Measurements from ENCODE around the gene DNAJC6.

The DNAJC6 gene

DNA sequence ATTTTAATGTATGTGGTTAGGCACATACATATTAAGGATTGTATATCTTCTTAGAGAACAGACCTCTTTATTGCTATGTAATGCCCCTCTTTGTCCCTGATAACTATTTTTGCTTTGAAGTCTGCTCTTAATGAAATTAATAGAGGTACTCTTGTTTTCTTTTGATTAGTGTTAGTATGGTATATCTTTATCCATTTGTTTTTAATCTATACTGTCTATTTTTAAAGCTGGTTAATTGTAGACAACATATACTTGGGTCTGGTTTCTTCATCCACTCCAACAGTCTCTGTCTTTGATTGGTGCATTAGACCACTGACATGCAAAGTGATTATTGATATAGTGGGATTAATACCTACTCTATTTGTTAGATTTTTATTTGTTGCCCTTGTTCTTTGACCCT, 147.1 kb downstream of the DNAJC6 start:
- TF ChIP-seq, protein P1, sequence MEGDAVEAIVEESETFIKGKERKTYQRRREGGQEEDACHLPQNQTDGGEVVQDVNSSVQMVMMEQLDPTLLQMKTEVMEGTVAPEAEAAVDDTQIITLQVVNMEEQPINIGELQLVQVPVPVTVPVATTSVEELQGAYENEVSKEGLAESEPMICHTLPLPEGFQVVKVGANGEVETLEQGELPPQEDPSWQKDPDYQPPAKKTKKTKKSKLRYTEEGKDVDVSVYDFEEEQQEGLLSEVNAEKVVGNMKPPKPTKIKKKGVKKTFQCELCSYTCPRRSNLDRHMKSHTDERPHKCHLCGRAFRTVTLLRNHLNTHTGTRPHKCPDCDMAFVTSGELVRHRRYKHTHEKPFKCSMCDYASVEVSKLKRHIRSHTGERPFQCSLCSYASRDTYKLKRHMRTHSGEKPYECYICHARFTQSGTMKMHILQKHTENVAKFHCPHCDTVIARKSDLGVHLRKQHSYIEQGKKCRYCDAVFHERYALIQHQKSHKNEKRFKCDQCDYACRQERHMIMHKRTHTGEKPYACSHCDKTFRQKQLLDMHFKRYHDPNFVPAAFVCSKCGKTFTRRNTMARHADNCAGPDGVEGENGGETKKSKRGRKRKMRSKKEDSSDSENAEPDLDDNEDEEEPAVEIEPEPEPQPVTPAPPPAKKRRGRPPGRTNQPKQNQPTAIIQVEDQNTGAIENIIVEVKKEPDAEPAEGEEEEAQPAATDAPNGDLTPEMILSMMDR (IDR thresholded peaks at IDR 0.05; ENCODE audit: borderline replicate concordance, control extremely low read depth, extremely low read depth, insufficient read depth, missing control alignments), result no peak
- DNase-seq (ENCODE audit: low spot score), result no peak
- in situ Hi-C loops (cut with MboI; ENCODE audit: low sequenced_read_pairs, unreplicated experiment), result no loop called here

DNA sequence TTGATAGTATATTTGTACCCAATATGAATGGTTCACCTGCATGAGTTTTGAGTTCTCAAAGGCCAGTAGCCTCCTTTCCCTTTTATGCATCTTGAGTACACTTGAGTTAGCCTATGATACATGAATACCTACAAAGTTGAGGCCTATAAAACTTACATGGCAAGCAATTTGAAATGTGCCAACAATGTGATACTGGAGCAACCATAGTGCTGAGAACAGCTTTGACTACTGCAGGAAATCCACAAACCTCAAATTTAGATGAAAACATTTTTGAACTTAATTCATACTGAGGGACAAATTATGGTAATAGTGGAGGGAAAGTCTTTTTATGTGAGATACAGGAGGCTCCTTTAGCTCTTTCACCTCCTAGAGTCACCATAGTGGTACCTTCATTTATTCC, 148.5 kb downstream of the DNAJC6 start:
- in situ Hi-C loops (cut with MboI; ENCODE audit: low sequenced_read_pairs, unreplicated experiment), result no loop called here
- no peak for DNase-seq (ENCODE audit: low spot score)
- TF ChIP-seq, protein P1 (IDR thresholded peaks at IDR 0.05; ENCODE audit: borderline replicate concordance, control extremely low read depth, extremely low read depth, insufficient read depth, missing control alignments), result no peak

DNA sequence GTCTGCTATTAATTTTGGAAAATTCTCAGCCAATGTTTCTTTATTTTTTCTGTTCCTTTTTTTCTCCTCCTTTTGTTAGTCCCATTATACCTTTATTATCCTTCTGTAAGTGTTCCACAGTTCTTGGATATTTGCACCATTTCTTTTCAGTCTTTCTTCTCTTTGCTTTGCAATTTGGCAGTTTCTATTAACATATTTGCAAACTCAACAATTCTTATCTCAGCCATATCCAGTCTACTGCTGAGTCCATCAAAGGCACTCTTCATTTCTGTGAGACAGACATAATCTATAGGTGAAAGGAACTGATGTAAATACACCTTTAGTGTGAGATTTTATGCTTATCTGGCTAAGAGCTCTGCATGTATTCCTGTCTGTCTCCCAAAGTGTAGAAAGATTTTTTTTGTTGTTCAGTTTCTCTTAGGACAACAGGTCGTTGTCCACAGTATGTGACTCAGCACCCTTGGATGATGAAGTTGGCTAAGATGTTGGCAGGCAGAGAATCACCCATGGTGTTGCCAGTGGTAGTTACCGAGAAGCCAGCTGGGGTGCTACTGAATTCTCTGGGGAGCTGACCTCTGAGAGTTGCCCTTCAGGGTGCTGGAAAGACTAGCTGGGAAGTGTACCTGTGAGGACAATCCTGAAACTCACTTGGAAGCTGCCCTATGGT, 149.5 kb downstream of the DNAJC6 start:
- in situ Hi-C loops (cut with MboI; ENCODE audit: low sequenced_read_pairs, unreplicated experiment), result no loop called here
- TF ChIP-seq, protein P1 (IDR thresholded peaks at IDR 0.05; ENCODE audit: borderline replicate concordance, control extremely low read depth, extremely low read depth, insufficient read depth, missing control alignments), result no peak
- no peak for DNase-seq (ENCODE audit: low spot score)

DNA sequence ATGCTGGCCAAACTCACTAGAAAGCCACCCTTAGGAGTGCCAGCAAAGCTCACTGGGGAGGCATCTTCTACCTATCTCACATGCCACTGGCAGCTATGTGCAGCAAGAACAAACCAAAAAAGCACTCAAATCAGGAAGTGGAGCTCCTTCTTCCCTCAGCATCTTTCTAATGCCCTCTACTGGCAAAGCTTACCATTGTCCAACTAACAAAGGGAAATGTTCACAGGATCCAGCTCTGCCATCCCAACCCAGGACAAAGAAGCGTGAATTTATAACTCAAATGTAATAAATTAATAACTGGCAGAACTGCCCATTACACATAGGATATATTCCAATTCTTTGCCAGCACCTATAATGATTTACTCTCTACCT, 150.0 kb downstream of the DNAJC6 start:
- DNase-seq (ENCODE audit: low spot score), result peak; percentile 50
- in situ Hi-C loops (cut with MboI; ENCODE audit: low sequenced_read_pairs, unreplicated experiment), result no loop called here
- TF ChIP-seq, protein P1 (IDR thresholded peaks at IDR 0.05; ENCODE audit: borderline replicate concordance, control extremely low read depth, extremely low read depth, insufficient read depth, missing control alignments), result peak; percentile 45
